ENCODE data around the gene TIMM44. TPM values are rescaled to one million over a fixed set of nuclear protein-coding genes. Genes with fewer than 3 reads are reported as not detected.

Gene TIMM44
- total RNA-seq, 1 donor from 2014 or later: 58.0 TPM

DNA sequence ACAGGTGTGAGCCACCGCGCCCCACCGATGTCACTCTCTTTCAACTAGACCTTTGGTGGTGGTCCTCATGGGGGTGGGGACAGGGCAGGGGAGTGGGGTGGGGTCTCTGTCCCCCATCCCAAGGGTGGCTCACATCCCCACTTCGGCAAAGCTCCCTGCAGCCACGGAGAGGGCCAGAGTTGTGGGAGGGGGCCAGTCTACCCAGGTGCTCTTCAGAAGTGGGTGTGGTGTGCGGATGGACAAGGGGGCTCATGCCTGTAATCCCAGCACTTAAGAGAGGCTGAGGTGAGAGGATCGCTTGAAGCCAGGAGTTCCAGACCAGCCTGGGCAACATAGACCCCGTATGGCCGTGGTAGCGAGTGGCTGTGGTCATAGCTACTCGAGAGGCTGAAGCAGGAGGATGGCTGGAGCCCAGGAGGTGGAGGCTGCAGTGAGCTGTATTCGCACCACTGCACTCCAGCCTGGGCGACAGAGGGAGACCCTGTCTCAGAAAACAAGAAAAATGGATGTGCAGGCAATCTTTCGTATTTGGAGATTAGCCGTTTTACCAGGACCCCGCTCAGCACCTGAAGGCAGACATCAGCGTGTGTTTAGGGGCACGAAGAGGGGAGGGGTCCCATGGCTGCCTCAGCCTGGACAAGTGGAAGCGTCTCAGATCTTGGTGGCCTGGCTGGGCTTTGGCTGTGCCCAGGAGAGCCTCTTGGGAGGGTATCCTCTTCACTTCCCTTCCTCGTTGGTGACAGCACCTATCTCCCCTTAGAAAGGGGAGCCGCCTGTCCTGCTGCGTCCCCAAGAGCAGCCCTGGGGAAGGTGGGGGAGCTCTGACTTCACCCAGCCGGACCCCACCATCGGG, 28.0 kb downstream of the TIMM44 start:
- DNase-seq (ENCODE audit: low spot score): no peak

DNA sequence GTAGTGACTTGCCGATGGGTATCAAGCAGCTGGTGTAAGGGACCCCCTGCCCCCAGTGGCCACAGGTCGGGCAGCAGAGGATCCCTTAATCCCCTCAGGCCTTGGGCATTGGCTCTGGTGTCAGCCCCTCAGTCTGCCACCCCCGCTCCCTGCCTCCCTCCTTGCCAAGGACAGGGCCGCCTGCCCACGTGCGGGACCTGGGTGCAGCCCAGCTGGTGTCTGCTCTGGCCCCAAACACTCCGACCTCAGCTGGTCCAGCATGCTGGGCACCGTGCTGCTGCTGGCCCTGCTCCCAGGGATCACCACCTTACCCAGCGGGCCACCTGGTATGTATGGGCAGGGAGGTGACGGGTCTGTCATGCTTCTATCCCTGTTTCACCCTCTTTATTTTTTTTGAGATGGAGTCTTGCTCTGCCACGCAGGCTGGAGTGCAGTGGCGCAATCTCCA, 28.8 kb downstream of the TIMM44 start, which contains the start of gene TGFBR3L:
TSS of gene TGFBR3L (plus strand) at position 233 of the 448 bp plus-strand sequence.
- DNase-seq (ENCODE audit: low spot score): no peak

- no peak for DNase-seq (ENCODE audit: low spot score)
Observed at GRCh38 chr19:7914099-7914498, 29.4 kb downstream of the TIMM44 start.

DNA sequence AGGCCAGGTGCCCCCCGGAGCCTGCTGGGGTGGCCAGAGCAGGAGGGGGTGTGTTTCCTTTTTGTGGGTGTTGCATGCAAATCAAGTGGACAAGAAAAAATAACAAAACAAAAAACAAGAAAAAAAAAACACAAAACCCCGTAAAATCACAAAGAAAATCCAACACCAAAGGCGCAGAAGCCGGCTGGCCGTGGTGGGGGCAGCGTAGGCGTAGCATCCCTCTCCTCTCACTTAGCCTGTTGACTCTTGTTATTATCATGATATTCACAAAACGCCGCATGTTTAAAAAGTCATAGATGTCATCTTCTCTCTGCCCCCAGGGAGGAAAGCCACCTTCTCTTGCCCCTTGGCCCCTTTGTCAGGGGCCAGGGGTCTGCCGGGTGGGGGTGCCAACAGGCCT, 29.8 kb downstream of the TIMM44 start:
- no peak for DNase-seq (ENCODE audit: low spot score)

GRCh38 chr19:7912697-7913564, 30.5 kb downstream of the TIMM44 start:
- no peak for DNase-seq (ENCODE audit: low spot score)

DNA sequence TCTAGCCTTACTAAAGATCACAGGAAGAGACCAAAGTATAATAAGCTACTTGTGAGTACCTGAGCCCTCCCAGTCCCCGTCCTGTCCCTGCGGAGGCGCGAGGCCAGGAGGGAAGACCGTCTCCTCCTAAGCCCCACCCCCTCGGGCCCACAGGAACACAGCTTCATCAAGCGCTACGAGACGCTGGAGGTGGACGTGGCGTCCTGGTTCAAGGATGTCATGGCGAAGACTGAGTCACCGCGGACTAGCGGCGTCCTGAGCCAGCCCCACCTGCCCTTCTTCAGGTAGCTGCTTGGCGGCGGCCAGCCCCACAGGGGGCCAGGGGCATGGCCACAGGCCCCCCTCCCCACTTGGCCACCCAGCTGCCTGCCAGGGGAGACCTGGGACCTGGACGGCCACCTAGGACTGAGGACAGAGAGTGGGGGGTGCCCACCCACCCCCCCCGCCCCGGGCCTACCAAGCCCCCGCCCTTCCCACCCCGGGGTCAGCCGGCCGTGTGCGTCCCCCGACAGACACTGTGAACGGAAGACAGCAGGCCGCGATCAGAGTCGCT, 31.2 kb downstream of the TIMM44 start:
- DNase-seq (ENCODE audit: low spot score): no peak

GRCh38 chr19:7911508-7912143, 31.8 kb downstream of the TIMM44 start:
- no peak for DNase-seq (ENCODE audit: low spot score)

- DNase-seq (ENCODE audit: low spot score): no peak
Observed at GRCh38 chr19:7910321-7911161, 32.9 kb downstream of the TIMM44 start.

GRCh38 chr19:7909471-7910067, 33.9 kb downstream of the TIMM44 start:
- no peak for DNase-seq (ENCODE audit: low spot score)

DNA sequence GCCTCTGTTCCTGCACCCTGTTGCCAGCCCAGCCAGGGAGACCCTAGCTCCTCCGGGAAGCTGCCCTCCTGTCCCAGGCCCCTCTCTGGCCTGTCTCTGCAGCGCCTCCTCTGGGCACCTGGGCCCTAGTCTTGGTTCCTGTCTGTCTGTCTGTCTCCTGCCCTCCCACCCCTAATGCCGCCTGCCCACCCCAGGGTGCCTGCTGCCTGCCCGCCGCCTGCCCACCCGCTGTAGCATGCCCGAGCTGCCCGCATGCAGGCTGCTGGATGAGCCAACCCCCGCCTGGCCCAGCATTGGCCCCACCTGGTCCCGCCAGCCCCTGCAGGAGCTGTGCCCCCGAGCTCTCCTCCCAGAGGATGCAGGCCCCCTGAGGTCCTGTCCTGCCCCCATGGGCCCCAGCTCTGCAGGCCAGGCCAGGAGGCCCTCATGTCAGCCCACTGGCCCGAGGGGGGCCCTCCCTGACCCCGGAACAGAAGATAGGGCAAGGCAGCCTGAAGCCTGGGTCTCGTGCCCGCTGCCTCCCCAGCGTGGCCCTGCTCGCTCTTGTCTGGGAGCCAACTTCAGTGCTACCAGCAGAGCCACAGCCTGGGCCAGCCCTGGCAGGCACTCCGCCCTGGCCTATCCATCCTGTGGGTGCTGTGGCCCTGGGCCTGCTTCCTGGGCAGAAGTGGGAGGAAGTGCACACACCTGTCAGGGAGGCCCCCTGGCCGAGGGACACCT, 34.6 kb downstream of the TIMM44 start:
- DNase-seq (ENCODE audit: low spot score): no peak

GRCh38 chr19:7908078-7908699, 35.3 kb downstream of the TIMM44 start:
- no peak for DNase-seq (ENCODE audit: low spot score)

- DNase-seq (ENCODE audit: low spot score): no peak
Observed at GRCh38 chr19:7907544-7907943, 35.9 kb downstream of the TIMM44 start.

DNA sequence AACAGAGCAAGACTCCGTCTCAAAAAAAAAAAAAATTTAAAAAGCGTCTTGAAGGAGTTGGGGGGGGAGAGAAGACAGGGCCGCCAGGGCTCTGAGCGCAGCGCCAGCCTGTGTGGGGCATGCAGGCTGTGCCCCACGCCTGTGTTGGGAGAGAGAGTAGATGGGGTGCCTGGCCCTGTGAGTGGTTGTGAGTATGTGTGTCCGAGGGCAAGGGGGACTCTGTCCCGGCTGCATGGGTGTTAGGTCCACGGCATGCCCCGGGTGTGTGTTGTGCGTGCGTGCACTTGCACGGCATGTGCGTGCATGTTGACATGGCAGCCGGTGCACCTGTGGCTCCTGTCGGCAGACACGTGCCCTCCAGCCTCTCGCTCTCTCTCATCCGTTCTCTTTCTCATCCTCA, 36.3 kb downstream of the TIMM44 start:
- DNase-seq (ENCODE audit: low spot score): no peak

- DNase-seq (ENCODE audit: low spot score): no peak
Observed at GRCh38 chr19:7905859-7906258, 37.6 kb downstream of the TIMM44 start.

GRCh38 chr19:7905268-7905667, 38.2 kb downstream of the TIMM44 start:
- no peak for DNase-seq (ENCODE audit: low spot score)

- DNase-seq (ENCODE audit: low spot score): peak; percentile 38
Observed at GRCh38 chr19:7904074-7905020, 39.1 kb downstream of the TIMM44 start.

DNA sequence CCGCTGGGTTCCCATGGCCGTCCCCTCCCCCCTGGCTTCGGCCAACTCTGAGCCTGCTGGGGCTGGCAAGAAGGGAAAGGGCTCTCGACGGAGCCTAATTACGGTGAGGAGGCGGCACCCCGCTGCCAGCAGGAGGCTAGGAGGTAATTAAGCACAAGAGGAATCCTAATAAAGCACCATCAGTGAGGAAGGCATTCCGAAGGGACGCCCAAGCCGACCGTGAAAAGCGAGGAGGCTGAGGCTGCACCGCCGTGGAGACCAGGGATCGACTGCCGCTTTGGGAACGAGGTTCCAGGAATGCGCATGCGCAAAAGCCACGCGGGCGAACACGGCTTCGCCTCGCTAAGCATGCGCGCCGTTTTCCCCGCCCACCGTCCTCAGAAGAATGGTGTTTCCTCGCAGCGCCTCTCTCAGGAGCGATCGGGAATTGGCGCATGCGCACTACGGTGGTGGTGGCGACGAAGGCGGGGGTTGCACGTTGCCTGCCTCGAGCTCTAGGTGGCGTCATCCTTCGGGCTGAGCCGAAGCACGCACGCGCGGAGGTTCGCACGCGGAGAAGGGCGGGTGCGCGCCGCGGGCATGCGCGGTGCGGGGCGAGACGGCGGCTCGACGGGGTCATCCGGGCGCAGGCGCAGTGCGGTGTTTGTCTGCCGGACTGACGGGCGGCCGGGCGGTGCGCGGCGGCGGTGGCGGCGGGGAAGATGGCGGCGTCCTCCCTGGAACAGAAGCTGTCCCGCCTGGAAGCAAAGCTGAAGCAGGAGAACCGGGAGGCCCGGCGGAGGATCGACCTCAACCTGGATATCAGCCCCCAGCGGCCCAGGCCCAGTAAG, 40.0 kb downstream of the TIMM44 start, which contains the start of gene MAP2K7:
TSS of gene MAP2K7 (plus strand) at position 634 of the 830 bp plus-strand sequence. CDS start at position 702, 68 bp downstream.
- DNase-seq (ENCODE audit: low spot score): peak; percentile 100
